T-helper 9 cell (primary cell): ENCODE results near the gene PCDHB4.
"Not testable (repeated sequence)": the region's sequence is repeated elsewhere in the genome, so short reads cannot be mapped to it uniquely, and the experiment has no call there.

Experiments
- DNase-seq: peaks from one replicate; pipeline ENCODE4 v3.0.0-alpha.2; 2020

PCDHB4 gene

DNA sequence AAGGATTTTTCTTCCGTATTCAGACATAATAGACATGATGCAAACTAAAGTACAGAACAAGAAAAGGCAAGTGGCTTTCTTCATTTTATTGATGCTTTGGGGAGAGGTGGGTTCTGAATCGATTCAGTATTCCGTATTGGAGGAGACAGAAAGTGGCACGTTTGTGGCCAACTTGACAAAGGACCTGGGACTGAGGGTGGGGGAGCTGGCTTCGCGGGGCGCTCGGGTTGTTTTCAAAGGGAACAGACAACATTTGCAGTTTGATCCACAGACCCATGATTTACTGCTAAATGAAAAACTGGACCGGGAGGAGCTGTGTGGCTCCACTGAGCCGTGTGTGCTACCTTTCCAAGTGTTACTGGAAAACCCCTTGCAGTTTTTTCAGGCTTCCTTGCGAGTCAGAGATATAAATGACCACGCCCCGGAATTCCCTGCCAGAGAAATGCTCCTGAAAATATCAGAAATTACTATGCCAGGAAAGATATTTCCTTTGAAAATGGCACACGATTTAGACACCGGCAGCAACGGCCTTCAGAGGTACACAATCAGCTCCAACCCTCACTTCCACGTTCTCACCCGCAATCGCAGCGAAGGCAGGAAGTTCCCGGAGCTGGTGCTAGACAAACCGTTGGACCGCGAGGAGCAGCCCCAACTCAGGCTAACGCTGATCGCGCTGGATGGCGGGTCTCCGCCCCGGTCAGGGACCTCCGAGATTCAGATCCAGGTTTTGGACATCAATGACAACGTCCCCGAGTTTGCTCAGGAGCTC is 28.8 kb downstream of the PCDHB4 start:
- DNase-seq = no peak

DNA sequence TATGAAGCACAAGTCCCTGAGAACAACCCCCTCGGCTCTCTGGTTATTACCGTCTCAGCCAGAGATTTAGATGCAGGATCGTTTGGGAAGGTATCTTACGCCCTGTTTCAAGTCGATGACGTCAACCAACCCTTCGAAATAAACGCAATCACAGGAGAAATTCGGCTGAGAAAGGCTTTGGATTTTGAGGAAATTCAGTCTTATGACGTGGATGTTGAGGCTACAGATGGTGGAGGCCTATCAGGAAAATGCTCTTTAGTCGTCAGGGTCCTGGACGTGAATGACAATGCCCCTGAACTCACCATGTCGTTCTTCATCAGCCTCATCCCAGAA is 29.3 kb downstream of the PCDHB4 start:
- no peak for DNase-seq

DNA sequence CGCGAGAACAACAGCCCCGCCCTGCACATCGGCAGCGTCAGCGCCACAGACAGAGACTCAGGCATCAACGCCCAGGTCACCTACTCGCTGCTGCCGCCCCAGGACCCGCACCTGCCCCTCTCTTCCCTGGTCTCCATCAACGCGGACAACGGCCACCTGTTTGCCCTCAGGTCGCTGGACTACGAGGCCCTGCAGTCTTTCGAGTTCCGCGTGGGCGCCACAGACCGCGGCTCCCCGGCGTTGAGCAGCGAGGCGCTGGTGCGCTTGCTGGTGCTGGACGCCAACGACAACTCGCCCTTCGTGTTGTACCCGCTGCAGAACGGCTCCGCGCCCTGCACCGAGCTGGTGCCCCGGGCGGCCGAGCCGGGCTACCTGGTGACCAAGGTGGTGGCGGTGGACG is 30.0 kb downstream of the PCDHB4 start:
- DNase-seq = not testable (repeated sequence)

DNA sequence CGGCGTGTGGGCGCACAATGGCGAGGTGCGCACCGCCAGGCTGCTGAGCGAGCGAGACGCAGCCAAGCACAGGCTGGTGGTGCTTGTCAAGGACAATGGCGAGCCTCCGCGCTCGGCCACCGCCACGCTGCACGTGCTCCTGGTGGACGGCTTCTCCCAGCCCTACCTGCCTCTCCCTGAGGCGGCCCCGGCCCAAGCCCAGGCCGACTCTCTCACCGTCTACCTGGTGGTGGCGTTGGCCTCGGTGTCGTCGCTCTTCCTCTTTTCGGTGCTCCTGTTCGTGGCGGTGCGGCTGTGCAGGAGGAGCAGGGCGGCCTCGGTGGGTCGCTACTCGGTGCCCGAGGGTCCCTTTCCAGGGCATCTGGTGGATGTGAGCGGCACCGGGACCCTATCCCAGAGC is 30.5 kb downstream of the PCDHB4 start:
- not testable (repeated sequence) for DNase-seq

DNA sequence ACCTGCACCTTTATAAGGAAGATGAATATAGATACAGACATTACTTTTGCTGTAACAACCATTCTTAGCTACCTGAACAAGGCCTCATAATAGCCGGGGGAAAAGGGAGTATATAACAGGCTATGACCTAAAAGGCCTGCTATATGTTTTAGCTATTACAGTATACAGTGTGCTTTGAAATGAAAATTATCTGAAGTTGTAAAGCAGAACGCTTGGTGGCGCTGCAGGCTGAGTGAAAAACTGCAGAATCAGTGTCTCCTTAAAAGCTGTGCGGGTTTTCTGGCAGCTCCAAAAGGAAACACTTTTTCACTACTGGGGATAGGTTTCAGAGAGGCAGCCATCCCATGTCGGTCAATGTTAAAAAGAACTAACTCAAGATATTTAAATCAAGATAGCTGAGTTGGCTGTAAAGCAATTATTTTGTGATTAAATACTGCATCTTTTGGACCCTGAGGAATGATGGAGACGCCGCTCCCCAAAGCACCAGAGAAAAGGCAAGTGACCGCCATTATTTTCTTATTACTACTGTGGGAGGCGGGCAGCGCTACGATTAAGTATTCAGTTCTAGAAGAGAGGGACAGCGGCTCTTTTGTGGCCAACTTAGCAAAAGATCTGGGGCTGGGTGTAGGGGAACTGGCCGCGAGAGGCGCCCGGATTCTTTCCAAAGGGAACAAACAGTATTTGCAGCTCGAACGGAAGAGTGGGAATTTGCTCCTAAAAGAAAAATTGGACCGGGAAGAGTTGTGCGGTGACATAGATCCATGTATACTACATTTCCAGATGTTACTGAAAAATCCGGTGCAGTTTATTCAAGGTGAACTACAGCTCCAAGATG is 34.1 kb downstream of the PCDHB4 start:
- DNase-seq = no peak

DNA sequence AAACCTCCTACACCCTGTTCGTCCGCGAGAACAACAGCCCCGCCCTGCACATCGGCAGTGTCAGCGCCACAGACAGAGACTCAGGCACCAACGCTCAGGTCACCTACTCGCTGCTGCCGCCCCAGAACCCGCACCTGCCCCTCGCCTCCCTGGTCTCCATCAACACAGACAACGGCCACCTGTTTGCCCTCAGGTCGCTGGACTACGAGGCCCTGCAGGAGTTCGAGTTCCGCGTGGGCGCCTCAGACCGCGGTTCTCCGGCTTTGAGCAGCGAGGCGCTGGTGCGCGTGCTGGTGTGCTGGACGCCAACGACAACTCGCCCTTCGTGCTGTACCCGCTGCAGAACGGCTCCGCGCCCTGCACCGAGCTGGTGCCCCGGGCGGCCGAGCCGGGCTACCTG is 35.7 kb downstream of the PCDHB4 start:
- DNase-seq = not testable (repeated sequence)

DNA sequence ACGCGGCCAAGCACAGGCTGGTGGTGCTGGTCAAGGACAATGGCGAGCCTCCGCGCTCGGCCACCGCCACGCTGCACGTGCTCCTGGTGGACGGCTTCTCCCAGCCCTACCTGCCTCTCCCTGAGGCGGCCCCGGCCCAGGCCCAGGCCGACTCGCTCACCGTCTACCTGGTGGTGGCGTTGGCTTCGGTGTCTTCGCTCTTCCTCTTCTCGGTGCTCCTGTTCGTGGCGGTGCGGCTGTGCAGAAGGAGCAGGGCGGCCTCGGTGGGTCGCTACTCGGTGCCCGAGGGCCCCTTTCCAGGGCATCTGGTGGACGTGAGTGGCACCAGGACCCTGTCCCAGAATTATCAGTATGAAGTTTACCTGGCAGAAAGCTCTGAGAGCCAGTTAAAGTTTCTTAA is 36.3 kb downstream of the PCDHB4 start:
- not testable (repeated sequence) for DNase-seq

DNA sequence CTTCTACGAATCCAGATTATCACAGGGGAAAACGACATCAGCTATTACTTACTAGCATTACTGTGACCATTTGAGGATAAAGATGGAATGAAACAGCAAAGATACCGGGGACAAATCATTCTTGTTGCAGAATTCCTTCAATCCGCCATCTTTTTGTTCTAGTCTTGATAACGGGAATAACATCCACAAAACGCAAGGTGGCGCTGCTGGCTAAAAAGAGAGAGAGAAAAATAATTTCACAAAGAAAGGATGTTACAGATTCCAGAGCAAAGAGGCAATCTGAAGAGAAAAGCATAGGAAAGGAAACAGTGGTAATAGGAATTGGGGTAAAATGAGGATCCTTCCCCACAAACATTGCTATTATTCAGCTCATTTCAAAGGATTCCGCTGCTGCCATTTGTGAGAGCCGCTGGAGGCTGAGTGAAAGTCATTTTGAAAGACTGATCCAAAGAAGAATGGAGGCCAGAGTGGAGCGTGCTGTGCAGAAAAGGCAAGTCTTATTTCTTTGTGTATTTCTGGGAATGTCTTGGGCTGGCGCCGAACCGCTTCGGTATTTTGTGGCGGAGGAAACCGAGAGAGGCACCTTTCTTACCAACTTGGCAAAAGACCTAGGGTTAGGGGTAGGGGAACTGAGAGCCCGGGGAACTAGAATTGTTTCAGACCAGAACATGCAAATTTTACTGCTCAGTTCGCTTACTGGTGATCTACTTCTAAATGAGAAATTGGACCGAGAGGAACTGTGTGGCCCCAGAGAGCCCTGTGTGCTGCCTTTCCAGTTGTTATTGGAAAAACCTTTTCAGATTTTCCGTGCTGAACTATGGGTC is 51.0 kb downstream of the PCDHB4 start, which contains the start of gene PCDHB7:
Gene PCDHB7 (plus strand): TSS at position 264 of the 824 bp plus-strand sequence. CDS start 192 bp downstream, at position 456.
- peak; percentile 11 for DNase-seq

DNA sequence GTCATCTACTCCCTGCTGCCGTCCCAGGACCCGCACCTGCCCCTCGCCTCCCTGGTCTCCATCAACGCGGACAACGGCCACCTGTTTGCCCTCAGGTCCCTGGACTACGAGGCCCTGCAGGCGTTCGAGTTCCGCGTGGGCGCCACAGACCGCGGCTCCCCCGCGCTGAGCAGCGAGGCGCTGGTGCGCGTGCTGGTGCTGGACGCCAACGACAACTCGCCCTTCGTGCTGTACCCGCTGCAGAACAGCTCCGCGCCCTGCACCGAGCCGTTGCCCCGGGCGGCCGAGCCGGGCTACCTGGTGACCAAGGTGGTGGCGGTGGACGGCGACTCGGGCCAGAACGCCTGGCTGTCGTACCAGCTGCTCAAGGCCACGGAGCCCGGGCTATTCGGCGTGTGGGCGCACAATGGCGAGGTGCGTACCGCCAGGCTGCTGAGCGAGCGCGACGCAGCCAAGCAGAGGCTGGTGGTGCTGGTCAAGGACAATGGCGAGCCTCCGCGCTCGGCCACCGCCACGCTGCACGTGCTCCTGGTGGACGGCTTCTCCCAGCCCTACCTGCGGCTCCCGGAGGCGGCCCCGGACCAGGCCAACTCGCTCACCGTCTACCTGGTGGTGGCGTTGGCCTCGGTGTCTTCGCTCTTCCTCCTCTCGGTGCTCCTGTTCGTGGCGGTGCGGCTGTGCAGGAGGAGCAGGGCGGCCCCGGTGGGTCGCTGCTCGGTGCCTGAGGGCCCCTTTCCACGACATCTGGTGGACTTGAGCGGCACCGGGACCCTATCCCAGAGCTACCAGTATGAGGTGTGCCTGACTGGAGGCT is 52.9 kb downstream of the PCDHB4 start:
- not testable (repeated sequence) for DNase-seq
